Panc1 (cell line): Measurements from ENCODE around the gene GNG7. TPM values are rescaled to one million over a fixed set of nuclear protein-coding genes. Genes with fewer than 3 reads are reported as not detected.
A peak's percentile ranks its signal among the peaks of the same experiment; 100 is the strongest.

ENCODE experiments used
- ATAC-seq: fragments of 200-7000 bp; cut with Tn5 transposase; 2 replicates; pipeline ENCODE4 v1.9.1; 2020; ENCODE audit warnings: mild to moderate bottlenecking, moderate library complexity
- BruUV-seq: library from RNA; stranded (reverse); fragments of 400-500 nt; replicated peaks from 2 replicates; lab custom pipeline; 2021; lab: Mats Ljungman, UMichigan
- CTCF ChIA-PET: fragments of 300-600 bp; sonication (Branson Sonifier 250); formaldehyde crosslinking; loops from one replicate; lab custom pipeline; 2022; ENCODE audit warnings: antibody characterized with exemption; lab: Charles Lee
- POLR2A ChIA-PET: fragments of 300-600 bp; sonication (Branson Sonifier 250); formaldehyde crosslinking; loops from one replicate; lab custom pipeline; 2022; ENCODE audit warnings: antibody characterized with exemption; lab: Charles Lee
- DNase-seq: peaks from one replicate; pipeline ENCODE4 v3.0.0-alpha.2; 2010; ENCODE audit warnings: low read depth, low spot score
- H3K27ac ChIP-seq: 2 replicates; pipeline ENCODE4 v1.5.1; 2011; ENCODE audit warnings: mild to moderate bottlenecking, low read length, inconsistent platforms
- H3K27me3 ChIP-seq: fragments of 200-500 bp; sonication (Bioruptor generic); 2 replicates; pipeline ENCODE4 v1.6.0; 2014; ENCODE audit warnings: low read length, inconsistent platforms; ENCODE audit not compliant: control insufficient read depth, insufficient read depth
- H3K36me3 ChIP-seq: fragments of 200-500 bp; sonication (Bioruptor generic); 2 replicates; pipeline ENCODE4 v1.5.1; 2014; ENCODE audit warnings: inconsistent platforms, mild to moderate bottlenecking, low read length, moderate library complexity; ENCODE audit not compliant: control insufficient read depth, insufficient read depth
- H3K4me1 ChIP-seq: 2 replicates; pipeline ENCODE4 v1.5.1; 2011; ENCODE audit warnings: inconsistent platforms, mild to moderate bottlenecking, low read length, moderate library complexity; ENCODE audit not compliant: control insufficient read depth, insufficient read depth
- H3K4me3 ChIP-seq, 2 experiments: 2 replicates each; pipeline ENCODE4 v1.5.1; 2011 to 2012; ENCODE audit warnings: low read depth in 2 of 2, low read length in 2 of 2, mild to moderate bottlenecking in 2 of 2, inconsistent platforms in 1 of 2, moderate library complexity in 1 of 2
- H3K9me3 ChIP-seq: fragments of 200-500 bp; sonication (Bioruptor generic); 2 replicates; pipeline ENCODE4 v1.5.1; 2014; ENCODE audit warnings: low read depth, mild to moderate bottlenecking, inconsistent platforms, low read length, moderate library complexity; ENCODE audit not compliant: control insufficient read depth, insufficient read depth
- CTCF ChIP-seq: fragments of 450-650 bp; IDR thresholded peaks from 2 replicates; pipeline ENCODE4 v1.5.1; 2017; ENCODE audit warnings: mild to moderate bottlenecking
- POLR2AphosphoS5 ChIP-seq: IDR thresholded peaks from 2 replicates; pipeline ENCODE4 v1.6.1; 2012; ENCODE audit warnings: mild to moderate bottlenecking, low read depth, low read length, moderate library complexity
- REST ChIP-seq, 2 experiments: IDR thresholded peaks; 2 replicates each; pipeline ENCODE4 v1.6.1; 2011 to 2012; ENCODE audit warnings: low read depth in 2 of 2, control low read depth in 1 of 2, low read length in 1 of 2, mild to moderate bottlenecking in 1 of 2, moderate library complexity in 1 of 2; ENCODE audit not compliant: insufficient read depth in 1 of 2
- SIN3A ChIP-seq: IDR thresholded peaks from 2 replicates; pipeline ENCODE4 v1.6.1; 2012; ENCODE audit warnings: low read depth, mild to moderate bottlenecking, low read length, moderate library complexity, borderline replicate concordance; ENCODE audit not compliant: insufficient read depth
- TCF7L2 ChIP-seq: IDR thresholded peaks from 2 replicates; pipeline ENCODE4 v1.6.1; 2011; ENCODE audit warnings: mild to moderate bottlenecking, low read depth, low read length, inconsistent platforms
- in situ Hi-C: cut with HindIII; loops from 2 replicates; pipeline ENCODE4 v1.10.0; 2016; ENCODE audit warnings: low sequenced_read_pairs, low pct_unique_long_range_greater_than_20kb
- intact Hi-C: fragments of 100-400 bp; cut with micrococcal nuclease; formaldehyde crosslinking; loops from one replicate; pipeline ENCODE4 v1.10.0; 2022; ENCODE audit not compliant: unreplicated experiment
- total RNA-seq: library from RNA; stranded (reverse); gene quantifications from one replicate; pipeline ENCODE4 v1.2.1, GENCODE V29; 2021; ENCODE audit not compliant: unreplicated experiment

Gene GNG7
- total RNA-seq, 1 experiment from 2014 or later = 0.74 TPM

GRCh38 chr19:2723747-2724146, 21.3 kb upstream of the GNG7 start:
- no peak overlapping the region for H3K4me3 ChIP-seq
- in situ Hi-C loops (no loop called here), intact Hi-C loops (no loop called here)
- no peak overlapping the region for H3K27ac ChIP-seq
- DNase-seq (no peak), ATAC-seq (peak; percentile 50)
- peaks cover 15% of the 10 kb centered on the region for H3K4me1 ChIP-seq
- H3K27me3 ChIP-seq = no peaks in the 10 kb centered on the region
- POLR2A ChIA-PET = no interaction called here
- TF ChIP-seq CTCF = no peak
- no peak for TF ChIP-seq TCF7L2
- TF ChIP-seq POLR2AphosphoS5 = no peak
- CTCF ChIA-PET = interaction anchor here (0.6 kb wide), 2 partner anchors 13 to 28 kb away, joined by 3 to 5 read pairs; no protein-coding TSS in a partner anchor
- H3K36me3 ChIP-seq = no peaks in the 10 kb centered on the region
- BruUV-seq = no TSS peak
- no peaks in the 10 kb centered on the region for H3K9me3 ChIP-seq

- Histone ChIP-seq H3K4me1 (peaks cover 15% of the 10 kb centered on the region), H3K36me3 (no peaks in the 10 kb centered on the region), H3K4me3 (no peak overlapping the region), H3K27me3 (no peaks in the 10 kb centered on the region), H3K27ac (0 out of 2 replicates have a peak overlapping the region, but pooled peaks have one; percentile 23), H3K9me3 (no peaks in the 10 kb centered on the region)
- POLR2A ChIA-PET = no interaction called here
- CTCF ChIA-PET = interaction anchor here (0.6 kb wide), 2 partner anchors 13 to 28 kb away, joined by 3 to 5 read pairs; no protein-coding TSS in a partner anchor
- DNase-seq = no peak
- peak; percentile 42 for ATAC-seq
- BruUV-seq = no TSS peak
- intact Hi-C loops = no loop called here
- in situ Hi-C loops = no loop called here
- TF ChIP-seq CTCF (no peak), REST (IDR thresholded peaks at IDR 0.05; ENCODE audit: insufficient read depth in 1 of 2, low read depth in 2 of 2, low read length in 1 of 2) (no peak), POLR2AphosphoS5 (no peak), TCF7L2 (no peak), SIN3A (no peak)
Observed at GRCh38 chr19:2723345-2723715, 20.8 kb upstream of the GNG7 start.
